Esophagus mucosa (tissue), 1 donor: ENCODE results near the gene SPINDOC. TPM values are rescaled to one million over a fixed set of nuclear protein-coding genes. Genes with fewer than 3 reads are reported as not detected.

Experiments used
- ATAC-seq: fragments of 200-7000 bp; cut with Tn5 transposase; one replicate; pipeline ENCODE4 v1.9.1; 2020
- total RNA-seq: library from RNA; stranded (reverse); gene quantifications from one replicate; pipeline ENCODE4 v1.2.4, GENCODE V29; 2023
- donor health status: DM: yes; HTN: yes; CAD: no.

The SPINDOC gene
- total RNA-seq, 1 donor from 2014 or later, result 4.4 TPM

DNA sequence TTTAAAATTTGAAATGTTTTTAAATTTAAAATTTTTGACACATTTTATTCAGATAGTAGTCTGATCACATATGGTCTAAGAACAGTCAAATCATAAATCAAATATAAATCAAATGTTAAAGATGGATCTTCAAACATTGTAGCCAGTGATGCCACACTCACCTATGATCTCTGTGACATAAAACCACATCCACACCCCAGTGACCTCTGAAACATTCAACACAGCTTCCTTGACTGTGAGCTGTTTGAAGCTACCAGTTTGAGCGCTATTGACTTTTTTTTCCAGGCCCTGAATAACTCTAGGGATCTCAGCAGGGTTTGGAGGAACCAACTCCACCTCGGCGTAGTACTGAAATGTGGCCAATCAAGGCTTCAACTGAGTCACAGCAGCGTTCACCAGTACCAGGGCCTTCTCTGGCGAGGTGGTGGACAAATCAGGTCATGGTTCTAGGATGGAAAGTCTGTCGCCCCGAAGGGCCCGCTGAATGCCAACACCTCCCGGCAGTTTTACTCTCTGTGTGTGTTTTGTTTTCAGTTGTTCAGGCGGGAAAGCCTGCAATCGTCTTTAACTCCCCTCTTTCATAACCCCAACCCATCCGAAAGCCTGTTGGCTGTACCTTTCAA lies 21.4 kb downstream of the SPINDOC start:
- ATAC-seq, result no peak

DNA sequence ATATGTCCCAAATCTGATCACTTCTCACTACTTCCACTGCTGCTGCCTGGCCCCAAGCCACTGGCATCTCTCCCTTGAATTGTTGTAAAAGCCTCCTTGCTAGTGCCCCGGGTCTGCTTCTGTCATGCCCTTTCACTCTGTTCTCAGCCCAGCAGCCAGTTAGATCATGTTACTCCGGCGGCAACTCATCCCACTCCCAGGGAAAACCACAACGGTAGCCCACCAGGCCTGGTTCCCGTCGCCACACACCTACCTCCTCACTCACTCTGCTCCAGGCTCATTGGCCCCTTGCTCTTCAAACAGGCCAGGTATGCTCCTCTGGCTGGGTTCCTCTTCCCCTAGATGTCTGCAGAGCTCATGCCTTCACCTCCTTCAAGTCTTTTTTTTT lies 21.9 kb downstream of the SPINDOC start:
- no peak for ATAC-seq

DNA sequence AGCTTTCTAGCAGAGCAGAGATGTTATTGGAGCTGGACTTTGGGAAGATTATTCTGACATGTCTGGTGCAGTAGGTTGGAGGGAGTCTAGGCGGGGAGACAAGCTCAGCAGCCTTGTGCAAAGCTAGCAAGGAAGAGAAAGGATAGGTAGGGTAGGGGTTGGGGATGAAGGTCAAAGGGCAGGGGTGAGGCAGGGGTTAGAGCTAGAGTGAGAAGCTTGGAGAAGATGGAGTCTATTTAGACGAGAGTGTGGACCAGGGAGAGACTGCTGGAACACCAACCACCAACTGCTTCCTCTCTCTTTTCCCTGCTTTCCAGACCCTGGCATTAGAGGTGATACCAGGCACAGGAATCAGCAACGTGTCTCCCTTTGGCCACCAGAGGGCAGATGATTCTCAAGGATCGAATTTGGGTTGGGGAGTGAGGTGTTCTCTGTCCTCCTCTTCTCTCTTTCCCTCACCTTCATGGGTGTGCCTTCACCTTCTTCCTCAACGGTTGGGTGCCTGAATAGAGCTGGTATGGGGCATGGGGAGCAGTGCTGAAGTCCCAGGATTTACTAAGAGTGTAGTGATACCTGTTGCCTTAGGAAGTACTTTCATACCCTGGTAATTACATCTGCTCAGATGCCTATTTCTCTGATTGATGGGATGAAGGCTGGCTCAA lies 23.9 kb downstream of the SPINDOC start:
- ATAC-seq, result peak; percentile 30

DNA sequence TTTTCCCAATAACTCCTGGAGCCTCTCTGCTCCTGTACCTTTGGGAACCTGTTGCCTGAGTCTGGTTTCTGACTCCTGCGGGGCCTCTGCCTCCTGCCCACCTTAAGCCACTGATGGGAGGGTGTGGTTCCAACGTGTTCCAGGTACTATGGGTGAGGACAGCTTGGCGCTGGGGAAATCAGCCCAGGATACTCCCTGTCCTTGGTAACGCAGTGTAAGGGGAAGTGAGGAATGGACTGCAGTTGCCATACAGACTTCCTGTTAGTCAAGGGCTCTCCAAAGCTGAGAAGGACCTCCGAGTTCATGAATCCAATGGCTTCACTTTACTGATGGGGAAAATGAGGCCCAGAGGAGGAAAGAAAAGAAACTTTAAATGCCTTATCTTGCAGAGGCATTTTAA lies 24.5 kb downstream of the SPINDOC start:
- no peak for ATAC-seq

DNA sequence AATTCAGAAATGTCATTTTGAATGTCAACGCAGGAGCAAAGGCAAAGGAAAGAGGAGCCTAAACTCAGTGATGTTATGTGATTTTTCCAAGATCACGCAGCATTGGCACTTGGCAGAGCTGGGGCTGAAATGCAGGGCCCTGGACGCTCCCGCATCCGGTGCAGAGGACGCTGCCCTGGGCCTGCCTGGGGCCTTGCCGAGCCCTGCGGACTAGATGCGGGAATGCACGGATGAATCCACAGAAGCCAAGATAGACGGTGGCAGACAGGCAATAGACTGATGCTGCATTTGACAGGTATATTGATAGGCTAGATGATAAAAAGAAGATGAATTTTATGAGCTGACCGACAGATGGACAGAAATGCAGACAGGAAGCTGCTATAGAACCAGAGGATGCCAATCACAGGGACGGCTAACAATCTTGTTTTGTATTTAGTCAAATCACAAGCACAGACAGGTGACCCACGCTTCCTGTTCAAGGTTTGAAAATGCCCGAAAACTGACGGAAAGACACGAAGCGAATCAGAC lies 25.0 kb downstream of the SPINDOC start:
- ATAC-seq, result peak; percentile 0

DNA sequence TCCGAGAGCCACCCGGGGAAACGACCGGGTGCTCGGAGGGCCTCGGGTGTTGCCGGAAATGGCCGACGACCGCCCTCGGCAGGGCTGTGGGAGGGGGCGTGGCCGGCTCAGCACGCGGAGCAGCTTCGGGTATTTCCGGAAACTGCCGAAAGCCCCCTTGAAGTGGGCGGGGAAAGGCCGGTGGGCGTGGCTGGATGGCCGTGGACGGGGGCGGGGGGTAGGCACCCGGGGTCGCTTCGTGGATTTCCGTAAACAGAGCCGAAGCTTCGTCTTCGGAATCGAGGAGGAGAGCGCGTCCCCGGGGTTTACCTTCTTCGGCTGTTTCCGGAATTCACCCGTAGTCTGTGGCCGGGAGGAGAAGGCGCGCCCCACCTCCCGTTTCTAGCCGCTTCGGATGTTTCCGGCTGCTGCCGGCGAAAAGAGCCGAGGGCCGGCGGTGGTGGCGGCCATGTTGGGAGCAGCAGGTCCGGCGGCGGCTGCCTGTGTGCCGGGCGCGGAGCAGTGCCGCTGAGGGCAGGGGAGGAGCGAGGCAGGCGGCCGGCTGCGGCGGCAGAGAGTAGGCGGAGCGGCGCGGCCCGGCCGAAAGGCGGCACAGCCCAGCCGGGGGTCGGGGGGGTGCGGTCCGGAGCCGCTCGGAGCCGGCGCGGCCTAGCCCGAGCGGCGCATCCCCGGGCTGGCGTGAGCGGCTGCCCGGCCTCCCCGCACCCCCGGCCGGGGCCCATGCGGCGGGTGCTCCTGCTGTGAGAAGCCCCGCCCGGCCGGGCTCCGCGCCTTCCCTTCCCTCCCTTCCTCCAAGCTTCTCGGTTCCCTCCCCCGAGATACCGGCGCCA lies 25.6 kb downstream of the SPINDOC start, which contains the start of gene MARK2:
Gene MARK2, plus strand, starts transcription at position 433 of the 830 bp plus-strand sequence. Its CDS starts 397 bp downstream, at position 830.
- ATAC-seq, result peak; percentile 90

DNA sequence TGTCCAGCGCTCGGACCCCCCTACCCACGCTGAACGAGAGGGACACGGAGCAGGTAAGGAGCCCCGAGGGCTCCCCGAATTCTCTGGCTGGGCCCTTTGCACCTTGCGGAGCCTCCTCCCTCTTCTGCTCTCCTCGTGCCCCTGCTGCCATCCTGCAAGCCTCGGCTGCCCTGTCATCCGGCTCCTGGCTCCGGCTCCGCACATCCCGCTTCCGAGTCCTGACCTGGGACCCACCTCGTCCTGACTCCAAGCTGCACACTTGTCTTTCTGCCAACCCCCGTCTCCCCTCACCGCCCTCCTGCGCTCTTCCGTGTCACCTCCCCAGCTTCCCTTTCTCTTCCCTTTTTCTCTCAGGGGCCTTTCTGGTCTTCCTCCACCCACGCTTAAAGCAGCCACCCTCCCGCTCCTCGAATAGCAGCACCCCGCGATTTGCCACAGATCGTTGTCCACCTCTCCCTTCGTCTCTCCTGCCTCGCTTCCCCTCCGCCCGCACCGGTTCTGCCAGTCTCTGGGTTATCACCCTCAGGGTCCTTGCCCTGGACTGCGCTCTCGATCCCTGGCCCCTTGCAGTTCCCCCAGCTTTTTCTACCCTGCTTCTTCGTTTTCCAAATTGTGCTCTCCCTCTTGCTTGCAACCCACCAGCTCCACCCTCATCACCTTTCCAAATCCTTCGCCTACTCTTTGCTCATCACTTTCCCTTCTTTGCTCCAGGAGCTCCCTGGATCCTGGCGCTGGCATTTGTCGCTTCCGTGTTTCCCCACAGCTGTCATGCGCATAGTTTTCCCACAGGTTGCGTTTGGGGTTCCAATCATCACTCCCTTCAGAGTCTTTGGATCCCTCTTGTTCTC lies 26.5 kb downstream of the SPINDOC start:
- no peak for ATAC-seq

DNA sequence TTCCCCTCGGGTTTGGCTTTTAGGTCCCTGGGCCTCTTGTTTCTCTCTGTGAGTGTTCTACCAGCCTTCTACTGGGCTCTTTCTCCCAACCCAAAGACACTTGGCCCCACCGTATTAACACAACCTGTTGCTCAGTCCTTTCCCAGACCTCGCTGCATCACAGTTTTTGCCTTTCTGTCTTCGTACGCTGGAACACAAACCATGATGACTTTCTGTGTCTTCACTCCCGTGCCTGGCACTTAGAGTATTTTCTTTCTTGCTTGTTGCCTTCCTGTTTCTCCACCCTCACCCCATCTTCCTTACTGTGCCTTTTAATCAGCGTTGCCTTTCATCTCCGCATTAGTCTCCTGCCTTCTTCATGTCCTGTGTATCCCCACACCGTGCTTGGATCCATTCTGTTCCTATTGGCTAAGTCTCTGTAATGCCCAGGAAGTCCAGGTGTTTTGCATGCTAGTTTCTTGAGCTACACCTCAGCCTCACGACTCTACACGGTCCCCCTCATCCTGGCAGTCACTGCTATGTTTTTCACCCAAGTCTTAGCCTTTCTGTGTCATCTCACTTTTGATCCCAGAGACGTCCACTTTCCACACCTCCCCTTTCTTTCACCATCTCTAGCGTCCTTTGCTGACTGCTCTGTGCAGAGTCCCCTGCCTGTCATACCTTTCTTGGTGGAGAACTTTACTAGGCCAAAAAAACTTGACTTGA lies 27.3 kb downstream of the SPINDOC start:
- no peak for ATAC-seq

DNA sequence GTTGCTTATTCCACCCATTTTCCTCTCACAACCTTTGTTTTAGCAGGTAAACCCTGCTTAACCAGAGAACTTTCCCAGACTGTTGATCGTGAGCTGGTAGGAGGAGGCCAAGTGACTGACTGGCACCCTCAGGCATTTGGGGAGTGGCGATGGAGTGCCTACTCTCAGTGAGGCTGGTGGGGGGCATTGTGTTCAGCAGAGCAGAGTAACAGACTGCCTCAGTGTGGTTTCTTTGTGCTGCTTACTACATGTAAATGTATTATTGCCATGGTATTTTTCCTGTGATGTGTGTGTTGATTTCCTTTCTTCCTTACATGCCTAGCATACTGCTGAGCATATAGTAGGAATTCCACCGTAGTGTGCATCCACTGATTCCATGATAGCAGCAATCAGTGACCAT lies 28.3 kb downstream of the SPINDOC start:
- ATAC-seq, result peak; percentile 11

DNA sequence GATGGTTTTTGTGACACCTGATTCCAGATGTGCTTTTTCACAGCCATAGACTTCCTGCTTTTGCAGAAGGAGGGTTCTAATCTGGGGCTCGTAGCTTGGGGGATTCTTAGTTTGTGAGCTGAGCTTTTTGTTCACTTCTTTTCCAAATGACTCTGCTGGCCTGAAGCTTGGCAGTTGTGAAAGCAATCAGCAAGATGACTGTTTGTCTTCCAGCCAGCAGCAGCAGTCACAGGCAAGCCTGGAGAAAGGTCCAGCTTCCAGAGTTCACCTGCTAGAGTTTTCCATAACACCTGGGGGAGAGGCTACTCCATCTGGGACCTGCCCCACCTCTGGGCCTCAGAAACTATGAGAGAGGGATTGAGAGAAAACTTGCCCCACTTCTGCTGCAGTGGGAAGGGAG lies 29.8 kb downstream of the SPINDOC start:
- ATAC-seq, result no peak

DNA sequence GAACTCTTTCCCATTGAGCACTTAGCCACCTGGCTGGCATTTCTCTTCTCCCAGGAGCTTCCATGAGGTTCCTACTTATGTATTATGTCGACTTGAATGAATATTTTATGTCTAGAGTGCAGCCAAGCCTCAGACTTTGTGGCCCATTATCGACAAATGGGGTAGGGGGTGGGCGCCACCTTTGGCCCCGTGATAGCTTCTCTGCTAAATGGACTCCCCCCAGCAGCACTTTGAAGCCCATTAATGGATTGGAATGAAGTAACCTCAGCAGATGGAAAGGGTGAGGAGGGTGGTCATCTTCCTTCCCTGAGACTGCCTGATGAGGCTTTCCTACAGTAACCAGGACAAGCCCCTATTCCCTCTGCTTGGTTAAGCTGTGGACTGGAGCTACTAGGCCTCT lies 31.6 kb downstream of the SPINDOC start:
- no peak for ATAC-seq

DNA sequence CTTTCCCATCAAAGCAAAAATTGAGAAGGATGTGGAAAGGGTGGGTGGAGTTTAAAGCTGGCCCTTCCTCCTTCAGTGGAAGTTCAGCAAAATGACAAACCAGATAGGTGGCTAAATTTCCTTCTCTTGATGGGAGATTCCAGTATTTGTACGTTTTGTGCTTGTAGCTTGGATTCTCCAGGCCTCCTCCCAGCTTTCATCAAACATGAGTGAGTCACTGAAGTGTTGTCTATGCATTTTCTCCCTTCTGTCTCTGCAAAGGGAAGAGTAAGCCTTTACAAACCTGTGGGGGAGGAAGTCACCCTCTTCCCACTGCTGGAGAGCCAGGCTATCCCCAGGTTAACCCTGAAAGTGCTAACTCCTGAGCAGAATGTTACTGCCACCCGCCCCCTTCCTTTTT lies 32.0 kb downstream of the SPINDOC start:
- peak; percentile 58 for ATAC-seq

DNA sequence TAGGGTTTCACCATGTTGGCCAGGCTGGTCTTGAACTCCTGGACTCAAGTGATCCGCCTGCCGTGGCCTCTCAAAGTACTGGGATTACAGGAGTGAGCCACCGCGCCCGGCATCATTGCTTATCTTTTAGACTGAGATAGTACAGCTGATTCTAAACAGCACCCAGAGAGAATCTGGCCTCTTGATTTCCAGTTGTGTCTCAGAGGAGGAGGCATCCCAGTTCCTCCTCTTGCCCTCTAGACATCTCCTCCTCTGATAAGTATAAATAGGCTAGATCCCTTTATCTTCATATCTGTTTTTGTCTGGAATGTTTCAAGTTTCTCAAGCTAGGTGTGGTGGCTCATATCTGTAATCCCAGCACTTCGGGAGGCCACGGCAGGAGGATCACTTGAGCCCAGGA lies 32.7 kb downstream of the SPINDOC start:
- ATAC-seq, result no peak

DNA sequence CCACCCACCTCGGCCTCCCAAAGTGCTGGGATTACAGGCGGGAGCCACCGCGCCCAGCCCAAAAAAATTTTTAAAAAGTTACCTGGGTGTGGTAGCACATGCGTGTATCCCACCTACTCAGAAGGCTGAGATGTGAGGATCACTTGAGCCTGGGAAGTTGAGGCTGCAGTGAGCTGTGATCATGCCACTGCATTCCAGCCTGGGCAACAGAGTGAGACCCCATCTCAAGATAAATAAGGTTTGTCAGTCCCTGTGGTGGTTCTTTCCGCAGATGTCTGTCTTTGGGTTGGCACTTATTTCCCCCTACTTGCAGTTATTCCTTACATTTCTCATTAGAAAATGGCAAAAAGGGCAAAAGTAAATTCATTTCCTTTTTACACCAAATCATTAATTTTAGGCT lies 33.6 kb downstream of the SPINDOC start:
- no peak for ATAC-seq

DNA sequence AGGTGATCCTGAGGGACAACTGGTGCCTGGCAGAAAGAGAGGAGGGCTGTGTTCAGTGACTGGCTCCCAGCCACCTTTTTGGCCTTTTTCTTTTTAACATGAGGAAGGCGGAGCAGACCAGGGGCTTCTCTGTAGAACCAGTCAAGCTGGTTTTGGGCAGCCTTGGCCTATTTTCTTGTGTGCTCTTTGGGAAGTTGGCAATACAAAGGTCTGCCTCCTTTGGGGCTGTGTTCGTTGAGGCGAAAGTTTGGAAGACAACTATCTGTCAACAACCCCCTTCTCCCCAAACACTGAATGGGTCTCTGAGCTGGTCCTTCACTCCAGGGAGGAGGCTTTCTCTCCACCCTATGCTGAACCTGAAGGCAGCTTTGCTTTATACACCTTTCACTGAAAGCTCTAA lies 34.1 kb downstream of the SPINDOC start:
- peak; percentile 76 for ATAC-seq

DNA sequence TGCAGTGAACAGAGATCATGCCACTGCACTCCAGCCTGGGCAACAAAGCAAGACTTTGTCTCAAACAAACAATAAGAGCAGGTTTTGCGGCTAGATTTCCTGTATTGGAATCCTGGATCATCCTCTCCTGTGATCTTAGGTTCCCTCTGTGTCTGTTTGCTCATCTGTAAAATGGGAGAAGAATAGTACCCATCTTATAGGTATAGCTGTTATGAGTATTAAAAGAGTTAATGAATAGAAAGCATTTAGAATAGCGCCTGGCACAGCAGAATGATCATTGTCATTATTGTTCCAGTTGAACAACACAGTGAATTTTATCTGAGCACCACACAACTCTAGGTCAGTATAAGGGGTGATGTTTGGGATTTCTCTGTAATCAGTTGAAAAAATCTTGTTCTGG lies 36.4 kb downstream of the SPINDOC start:
- ATAC-seq, result no peak

DNA sequence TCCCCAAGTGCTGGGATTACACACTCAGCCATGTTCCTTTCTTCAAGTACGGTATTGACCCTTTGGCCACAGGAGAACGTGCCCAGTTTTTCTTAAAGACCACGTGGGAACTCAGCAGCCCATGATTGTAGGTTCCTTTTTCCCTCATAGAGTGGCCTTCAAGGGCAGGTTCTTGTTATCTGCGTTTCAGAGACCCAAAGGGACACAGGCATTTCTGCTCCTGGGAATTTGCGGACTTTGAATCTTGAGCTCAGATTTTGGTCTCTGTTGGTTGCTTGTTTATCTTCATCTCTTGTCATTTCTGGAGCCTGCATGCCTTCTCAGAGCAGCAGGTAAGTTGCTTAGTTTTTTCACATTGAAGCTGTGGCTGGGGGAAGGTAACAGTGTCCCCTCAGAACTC lies 37.7 kb downstream of the SPINDOC start:
- no peak for ATAC-seq

DNA sequence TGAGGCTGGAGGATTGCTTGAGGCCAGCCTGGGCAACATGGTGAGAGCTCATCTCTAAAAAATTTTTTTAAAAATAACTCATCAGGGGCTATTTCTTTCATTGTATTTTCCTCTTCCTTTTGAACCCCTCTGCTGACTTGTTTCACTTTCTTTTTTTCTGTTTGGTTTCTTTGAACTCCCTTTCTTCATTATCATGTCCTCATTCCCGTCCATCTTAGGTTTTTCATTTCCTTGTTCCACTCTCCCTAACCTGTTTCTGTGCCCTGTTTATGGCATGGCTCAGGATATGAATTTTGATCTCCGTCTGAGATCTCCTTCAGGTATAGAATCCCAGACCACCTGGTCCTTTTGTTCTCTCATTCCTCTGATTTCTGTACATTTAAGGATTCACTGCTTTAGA lies 38.1 kb downstream of the SPINDOC start:
- no peak for ATAC-seq

DNA sequence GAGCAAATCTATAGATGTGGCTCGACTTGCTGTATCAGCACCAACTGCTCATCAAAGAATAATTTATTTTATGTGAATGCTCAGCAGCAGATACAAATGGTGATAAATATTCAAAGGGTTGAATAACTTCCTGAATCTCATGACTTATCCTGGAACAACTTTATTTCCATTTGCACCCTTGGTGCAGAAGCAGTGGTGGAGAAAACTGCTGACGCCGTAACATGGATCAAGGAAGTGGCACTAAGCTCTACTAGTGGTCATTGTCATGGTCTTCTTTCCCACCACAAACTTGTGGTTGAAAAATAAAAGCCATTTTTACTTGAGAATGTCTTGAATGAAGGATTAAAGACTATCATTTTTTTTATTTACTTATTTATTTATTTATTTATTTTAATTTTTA lies 40.2 kb downstream of the SPINDOC start:
- ATAC-seq, result no peak

DNA sequence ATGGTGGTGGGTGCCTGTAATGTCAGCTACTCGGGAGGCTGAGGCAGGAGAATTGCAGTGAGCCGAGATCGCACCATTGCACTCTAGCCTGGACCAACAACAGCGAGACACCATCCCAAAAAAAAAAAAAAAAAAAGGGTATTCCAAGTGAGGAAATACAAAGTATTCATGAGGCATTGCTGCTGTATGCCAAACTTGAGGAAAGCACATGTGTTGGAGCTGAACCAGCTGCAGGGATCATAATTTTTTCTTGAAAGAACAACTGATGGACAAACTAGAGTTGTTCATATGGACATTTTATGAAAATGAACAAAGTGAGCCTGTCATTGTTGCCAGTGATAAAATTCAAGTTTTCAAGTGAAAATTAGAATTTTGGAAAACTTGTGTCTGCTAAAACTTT lies 41.4 kb downstream of the SPINDOC start:
- ATAC-seq, result no peak

DNA sequence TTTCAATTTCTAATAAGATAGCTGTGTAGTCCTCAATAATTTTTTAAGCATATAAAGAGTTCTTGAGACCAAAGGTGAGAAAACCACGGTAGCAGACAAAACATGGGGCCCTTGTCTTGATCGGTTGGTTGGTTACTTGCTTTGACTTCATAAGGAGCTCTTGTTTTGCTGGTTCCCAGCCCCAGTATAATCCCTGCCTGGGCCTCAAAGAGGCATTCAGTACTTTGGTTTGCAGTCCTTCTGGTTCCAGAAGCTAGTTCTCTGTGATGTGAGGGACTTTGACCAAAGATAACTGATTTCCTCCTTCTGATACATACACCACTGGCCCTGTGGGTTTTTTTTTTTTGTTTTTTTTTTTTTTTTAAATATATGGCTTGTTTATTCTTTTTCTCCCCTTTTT lies 42.7 kb downstream of the SPINDOC start:
- peak; percentile 50 for ATAC-seq
